ENCODE results near the gene SEMA5B. TPM values are rescaled to one million over a fixed set of nuclear protein-coding genes. Genes with fewer than 3 reads are reported as not detected.

Gene SEMA5B
- total RNA-seq, 1 donor from 2014 or later, result under 0.01 TPM

DNA sequence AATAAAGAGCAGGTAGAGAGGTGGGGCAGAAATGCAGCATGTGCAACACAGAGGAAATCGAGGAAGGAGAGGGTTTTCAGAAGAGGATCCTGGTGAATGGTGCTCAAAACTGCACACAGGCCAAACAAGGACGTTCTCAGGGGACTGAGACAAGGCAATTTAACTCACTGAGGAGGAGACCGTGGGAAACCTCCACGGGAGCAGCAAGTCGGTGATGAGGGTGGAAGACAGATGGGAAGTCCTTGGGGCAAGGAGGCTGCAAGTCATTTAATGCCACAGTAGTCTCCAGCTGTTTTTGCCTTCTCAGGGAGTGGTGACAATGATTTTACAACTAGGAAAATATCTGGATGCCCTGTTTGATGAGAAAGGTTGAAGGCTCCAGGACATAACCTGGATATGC, 27.8 kb upstream of the SEMA5B start:
- no peak for DNase-seq (ENCODE audit: low read depth in 2 of 2)

DNA sequence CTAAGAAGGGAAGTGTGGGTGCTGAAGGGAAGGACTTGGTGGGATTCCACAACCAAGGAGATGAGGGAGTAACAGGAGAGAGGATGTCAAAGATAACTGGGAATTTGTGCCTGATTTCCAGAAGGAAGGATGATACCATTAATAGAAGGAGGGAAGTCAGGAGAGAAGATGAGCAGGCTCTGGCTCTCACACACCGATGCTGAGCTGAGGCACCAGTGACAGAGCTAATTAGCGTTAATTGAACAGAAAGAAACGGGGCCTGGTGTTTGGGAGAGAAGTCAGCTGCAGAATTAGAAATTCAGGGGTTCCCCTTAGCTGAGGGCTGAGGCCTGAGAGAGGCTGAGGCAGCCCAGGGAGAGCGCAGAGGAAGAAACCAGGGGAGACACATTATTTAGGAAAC, 27.4 kb upstream of the SEMA5B start:
- no peak for DNase-seq (ENCODE audit: low read depth in 2 of 2)

DNA sequence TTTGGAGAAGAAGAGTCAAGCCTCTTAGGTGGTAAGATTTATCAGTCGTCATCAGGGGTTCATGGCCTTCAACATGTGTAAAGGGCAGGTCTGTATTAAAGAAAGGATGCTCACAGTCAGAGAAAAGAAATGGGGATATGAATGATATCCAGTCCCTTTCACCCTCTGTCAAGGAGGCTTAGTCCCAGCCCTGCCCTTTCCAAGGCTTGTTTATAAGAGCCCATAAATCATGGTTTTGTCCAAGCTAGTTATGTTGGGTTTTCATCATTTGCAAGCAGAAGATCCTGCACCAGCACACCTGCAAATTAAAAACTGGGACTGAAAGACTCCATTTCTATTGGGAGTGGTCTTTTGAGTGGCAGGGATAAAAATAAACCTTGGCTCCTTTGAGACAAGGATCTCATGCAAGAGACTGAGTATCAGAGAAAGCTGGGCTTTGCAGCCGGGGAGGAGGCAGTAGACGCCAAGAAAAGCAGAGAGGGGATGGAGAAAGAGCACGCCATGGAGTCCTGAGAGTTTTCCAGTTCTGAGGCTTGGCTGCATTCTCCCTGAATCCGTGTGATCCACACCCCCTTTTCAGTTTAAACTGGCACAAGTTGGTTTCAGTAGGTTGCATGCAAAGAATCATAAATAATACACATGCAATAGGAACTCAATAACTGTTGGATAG, 26.7 kb upstream of the SEMA5B start:
- no peak for DNase-seq (ENCODE audit: low read depth in 2 of 2)

- peak in 1 of 2 donors; percentile 11 for DNase-seq (ENCODE audit: low read depth in 2 of 2)
Observed at GRCh38 chr3:123053107-123053506, 25.5 kb upstream of the SEMA5B start.

DNA sequence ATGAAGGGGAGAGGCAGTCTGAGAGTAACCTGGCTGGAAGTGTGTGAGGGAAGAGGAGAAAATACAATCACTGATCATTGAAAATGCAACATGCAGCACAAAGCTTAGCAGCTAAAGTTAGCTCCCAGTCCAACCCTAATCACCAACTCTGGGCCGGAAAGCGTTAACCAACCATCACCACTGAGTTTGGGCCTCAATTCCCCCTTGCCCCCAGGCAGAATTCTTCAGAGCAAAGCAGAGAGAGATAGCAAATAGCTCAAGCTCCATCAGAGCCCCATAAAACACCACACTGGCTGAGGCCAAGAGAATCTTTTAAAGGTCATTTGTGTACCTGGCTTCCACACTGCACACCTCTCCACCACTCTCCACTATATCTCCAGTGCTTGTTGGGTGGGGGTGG, 23.1 kb upstream of the SEMA5B start:
- no peak for DNase-seq (ENCODE audit: low read depth in 2 of 2)

GRCh38 chr3:123048480-123049237, 21.1 kb upstream of the SEMA5B start:
- DNase-seq (ENCODE audit: low read depth in 2 of 2), result peak; percentile 51 to 69

DNA sequence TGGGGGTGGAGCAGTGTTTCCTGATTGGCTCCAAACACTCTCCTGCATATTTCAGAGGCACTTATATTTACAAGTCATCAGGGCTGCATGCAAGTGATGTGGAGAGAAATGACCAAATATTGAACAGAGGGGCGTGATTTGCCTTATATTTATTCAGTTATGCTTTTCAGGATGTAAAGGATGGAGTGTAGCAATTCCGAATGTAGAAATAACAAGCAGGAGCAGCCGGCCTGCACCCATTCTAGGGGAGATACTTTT, 19.4 kb upstream of the SEMA5B start:
- no peak for DNase-seq (ENCODE audit: low read depth in 2 of 2)

GRCh38 chr3:123046262-123047061, 18.9 kb upstream of the SEMA5B start:
- no peak for DNase-seq (ENCODE audit: low read depth in 2 of 2)

DNA sequence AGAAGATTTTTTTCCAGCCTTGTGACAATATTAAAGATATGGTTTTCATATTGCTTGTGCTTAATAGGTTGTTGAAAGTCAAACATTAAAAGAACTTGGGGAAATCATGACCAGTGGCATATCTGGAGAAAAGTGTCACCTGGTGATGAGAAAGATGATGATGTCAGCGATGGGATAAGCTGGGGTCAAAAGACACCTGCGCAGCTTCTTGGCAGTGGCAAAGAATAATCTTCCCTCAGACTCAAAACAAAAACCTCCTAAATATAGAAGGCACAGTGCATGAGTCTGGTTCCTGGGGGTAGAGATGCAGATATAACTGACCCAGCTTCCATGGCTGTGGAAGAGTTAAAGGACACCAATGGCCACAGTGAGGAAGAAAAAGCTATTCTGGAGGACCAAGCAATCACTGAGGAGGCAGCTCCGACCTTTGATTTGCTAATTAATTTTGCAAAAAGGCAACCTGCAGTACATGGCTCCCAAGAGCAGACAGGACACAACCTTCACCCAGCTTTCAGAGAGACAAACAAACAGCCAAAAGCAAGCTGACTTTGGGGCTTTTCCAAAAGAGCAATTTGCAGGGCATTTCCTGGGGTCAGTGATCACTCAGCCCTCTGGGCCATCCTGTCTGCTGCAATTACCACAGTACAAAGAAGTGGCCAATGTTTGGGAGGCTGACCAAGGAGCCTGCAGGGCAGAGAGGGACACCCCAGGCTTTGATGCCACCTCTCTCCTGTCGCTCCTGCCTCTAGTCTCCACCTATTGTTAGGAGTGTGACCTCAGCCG, 17.6 kb upstream of the SEMA5B start:
- DNase-seq (ENCODE audit: low read depth in 2 of 2), result peak; percentile 32 to 71

DNA sequence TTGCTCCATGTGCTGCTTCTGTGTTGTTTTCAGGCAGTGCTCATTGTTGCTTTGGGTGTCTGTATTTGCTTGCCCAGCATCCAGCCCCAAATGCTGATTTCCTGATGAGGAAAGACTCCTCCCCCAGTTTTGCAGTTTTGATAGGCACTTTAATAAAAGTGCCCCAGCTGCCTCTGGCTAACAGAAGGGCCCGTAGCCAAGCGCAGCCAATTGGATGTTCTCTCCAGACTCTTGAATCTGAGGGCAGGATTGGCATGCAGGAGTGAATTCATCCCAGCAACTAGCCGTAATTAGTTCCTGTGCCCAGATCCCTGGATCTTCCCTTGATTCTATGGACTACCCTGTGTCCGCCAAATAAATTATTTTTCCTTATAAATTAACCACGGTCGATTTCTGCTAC, 14.8 kb upstream of the SEMA5B start:
- DNase-seq (ENCODE audit: low read depth in 2 of 2), result no peak

DNA sequence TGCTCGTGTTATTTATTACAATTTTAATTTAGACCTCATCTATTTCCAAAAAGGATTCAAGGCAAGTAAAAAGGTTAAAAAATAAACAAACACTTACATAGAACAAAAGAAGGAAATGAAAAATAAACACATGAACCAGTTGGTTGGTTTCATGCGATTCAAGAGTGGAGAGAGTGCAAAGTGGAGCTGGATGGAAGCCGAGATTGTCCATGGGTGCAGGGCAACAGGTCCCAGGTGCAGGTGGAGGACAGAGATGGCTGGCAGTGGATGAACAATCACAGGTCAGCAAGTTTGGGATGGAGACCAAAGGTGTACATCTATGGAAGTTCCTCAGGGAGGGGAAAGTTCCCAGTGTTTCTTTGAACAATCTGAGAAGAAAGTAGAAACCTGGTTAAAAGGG, 11.6 kb upstream of the SEMA5B start:
- peak in 1 of 2 donors; percentile 48 for DNase-seq (ENCODE audit: low read depth in 2 of 2)

- DNase-seq (ENCODE audit: low read depth in 2 of 2), result peak in 1 of 2 donors; percentile 5
Observed at GRCh38 chr3:123038751-123039150, 11.2 kb upstream of the SEMA5B start.

- DNase-seq (ENCODE audit: low read depth in 2 of 2), result no peak
Observed at GRCh38 chr3:123037015-123037375, 9.4 kb upstream of the SEMA5B start.

- DNase-seq (ENCODE audit: low read depth in 2 of 2), result no peak
Observed at GRCh38 chr3:123036352-123037014, 8.9 kb upstream of the SEMA5B start.

DNA sequence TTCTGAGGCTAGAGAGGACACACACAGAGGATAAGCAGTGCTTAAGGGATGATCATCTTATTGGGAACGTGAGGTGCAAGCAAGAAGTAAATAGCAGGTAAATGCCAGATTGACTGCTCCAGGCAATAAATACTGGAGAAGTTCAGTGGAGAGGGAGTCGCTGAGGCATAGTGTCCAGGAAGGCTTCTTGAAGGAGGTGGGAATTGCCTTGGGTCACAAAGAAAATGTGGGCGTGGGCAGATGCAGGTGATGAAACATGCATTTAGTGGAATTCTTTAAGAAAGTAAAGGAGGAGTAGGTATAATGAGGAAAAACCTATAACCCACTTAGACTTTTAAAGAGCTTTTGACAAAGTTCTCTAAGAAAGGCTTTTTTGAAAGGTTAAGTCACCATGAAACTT, 7.4 kb upstream of the SEMA5B start:
- DNase-seq (ENCODE audit: low read depth in 2 of 2), result no peak

GRCh38 chr3:123034120-123034519, 6.6 kb upstream of the SEMA5B start:
- DNase-seq (ENCODE audit: low read depth in 2 of 2), result no peak

DNA sequence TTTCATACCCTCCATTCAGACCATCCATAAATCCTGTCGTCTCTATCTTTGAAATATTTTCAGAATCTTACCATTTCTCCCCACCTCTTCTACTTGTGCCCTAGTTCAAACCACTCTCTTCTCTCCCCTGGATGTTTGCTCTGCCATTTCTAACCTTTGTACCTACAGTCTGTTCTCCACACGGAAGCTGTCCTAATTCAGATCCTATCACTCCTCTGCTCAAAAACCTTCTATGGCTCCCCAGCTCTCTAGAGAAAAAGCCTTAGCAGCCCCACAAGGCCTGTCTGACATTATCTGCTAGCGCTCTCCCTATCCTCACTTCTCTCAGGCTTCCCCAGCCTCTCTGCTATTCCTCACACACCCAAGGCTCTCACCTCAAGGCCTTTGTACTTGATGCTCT, 4.5 kb upstream of the SEMA5B start:
- no peak for DNase-seq (ENCODE audit: low read depth in 2 of 2)

- DNase-seq (ENCODE audit: low read depth in 2 of 2), result peak in 1 of 2 donors; percentile 46
Observed at GRCh38 chr3:123031051-123031450, 3.5 kb upstream of the SEMA5B start.

GRCh38 chr3:123028233-123028828, 768 bp upstream of the SEMA5B start:
- DNase-seq (ENCODE audit: low read depth in 2 of 2), result peak; percentile 55 to 60

GRCh38 chr3:123026565-123027291, 835 bp downstream of the SEMA5B start:
- DNase-seq (ENCODE audit: low read depth in 2 of 2), result peak; percentile 6 to 11

Measured in lung microvascular endothelial cell (primary cell).